Measurements from ENCODE around the gene ITGAD. TPM values are rescaled to one million over a fixed set of nuclear protein-coding genes. Genes with fewer than 3 reads are reported as not detected.

ITGAD gene
- total and polyA plus RNA-seq, 2 of the 13 experiments (the other 11 are each of a cell fraction or from before 2014, with no cell fraction given), result not detected

GRCh38 chr16:31458844-31459686 is 65.9 kb downstream of the ITGAD start, which contains the start of gene ARMC5 (continued):
- TF ChIP-seq, protein P1, sequence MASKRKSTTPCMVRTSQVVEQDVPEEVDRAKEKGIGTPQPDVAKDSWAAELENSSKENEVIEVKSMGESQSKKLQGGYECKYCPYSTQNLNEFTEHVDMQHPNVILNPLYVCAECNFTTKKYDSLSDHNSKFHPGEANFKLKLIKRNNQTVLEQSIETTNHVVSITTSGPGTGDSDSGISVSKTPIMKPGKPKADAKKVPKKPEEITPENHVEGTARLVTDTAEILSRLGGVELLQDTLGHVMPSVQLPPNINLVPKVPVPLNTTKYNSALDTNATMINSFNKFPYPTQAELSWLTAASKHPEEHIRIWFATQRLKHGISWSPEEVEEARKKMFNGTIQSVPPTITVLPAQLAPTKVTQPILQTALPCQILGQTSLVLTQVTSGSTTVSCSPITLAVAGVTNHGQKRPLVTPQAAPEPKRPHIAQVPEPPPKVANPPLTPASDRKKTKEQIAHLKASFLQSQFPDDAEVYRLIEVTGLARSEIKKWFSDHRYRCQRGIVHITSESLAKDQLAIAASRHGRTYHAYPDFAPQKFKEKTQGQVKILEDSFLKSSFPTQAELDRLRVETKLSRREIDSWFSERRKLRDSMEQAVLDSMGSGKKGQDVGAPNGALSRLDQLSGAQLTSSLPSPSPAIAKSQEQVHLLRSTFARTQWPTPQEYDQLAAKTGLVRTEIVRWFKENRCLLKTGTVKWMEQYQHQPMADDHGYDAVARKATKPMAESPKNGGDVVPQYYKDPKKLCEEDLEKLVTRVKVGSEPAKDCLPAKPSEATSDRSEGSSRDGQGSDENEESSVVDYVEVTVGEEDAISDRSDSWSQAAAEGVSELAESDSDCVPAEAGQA (IDR thresholded peaks at IDR 0.05; ENCODE audit: low read depth), result peak; percentile 99
- TF ChIP-seq, protein P1 (CRISPR knock-in tag; IDR thresholded peaks at IDR 0.05; ENCODE audit: borderline replicate concordance), result no peak; the same call in none of the 2 replicates
- TF ChIP-seq, protein P2, sequence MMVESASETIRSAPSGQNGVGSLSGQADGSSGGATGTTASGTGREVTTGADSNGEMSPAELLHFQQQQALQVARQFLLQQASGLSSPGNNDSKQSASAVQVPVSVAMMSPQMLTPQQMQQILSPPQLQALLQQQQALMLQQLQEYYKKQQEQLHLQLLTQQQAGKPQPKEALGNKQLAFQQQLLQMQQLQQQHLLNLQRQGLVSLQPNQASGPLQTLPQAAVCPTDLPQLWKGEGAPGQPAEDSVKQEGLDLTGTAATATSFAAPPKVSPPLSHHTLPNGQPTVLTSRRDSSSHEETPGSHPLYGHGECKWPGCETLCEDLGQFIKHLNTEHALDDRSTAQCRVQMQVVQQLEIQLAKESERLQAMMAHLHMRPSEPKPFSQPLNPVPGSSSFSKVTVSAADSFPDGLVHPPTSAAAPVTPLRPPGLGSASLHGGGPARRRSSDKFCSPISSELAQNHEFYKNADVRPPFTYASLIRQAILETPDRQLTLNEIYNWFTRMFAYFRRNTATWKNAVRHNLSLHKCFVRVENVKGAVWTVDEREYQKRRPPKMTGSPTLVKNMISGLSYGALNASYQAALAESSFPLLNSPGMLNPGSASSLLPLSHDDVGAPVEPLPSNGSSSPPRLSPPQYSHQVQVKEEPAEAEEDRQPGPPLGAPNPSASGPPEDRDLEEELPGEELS (CRISPR knock-in tag; IDR thresholded peaks at IDR 0.05), result peak; percentile 76
- TF ChIP-seq RFX1 (IDR thresholded peaks at IDR 0.05) (no peak), TEAD2 (CRISPR knock-in tag; IDR thresholded peaks at IDR 0.05) (0 out of 2 replicates have a peak, but pooled peaks have one; percentile 82), SUZ12 (IDR thresholded peaks at IDR 0.05; ENCODE audit: low read depth, low read length) (peak; percentile 59), DMTF1 (CRISPR knock-in tag; IDR thresholded peaks at IDR 0.05) (no peak), DMAP1 (CRISPR knock-in tag; IDR thresholded peaks at IDR 0.05) (peak; percentile 95), SKI (IDR thresholded peaks at IDR 0.05; ENCODE audit: partially characterized antibody) (peak; percentile 62), ZNF274 (CRISPR knock-in tag; IDR thresholded peaks at IDR 0.05) (peak; percentile 97), FOXM1 (CRISPR knock-in tag; IDR thresholded peaks at IDR 0.05) (no peak), LCORL (IDR thresholded peaks at IDR 0.05) (no peak), LCORL (CRISPR knock-in tag; IDR thresholded peaks at IDR 0.05) (peak; percentile 91), ZNF33B (CRISPR knock-in tag; IDR thresholded peaks at IDR 0.05) (peak; percentile 96), ARNT2 (CRISPR knock-in tag; IDR thresholded peaks at IDR 0.05; ENCODE audit: low read depth) (peak; percentile 59), CEBPG (CRISPR knock-in tag; IDR thresholded peaks at IDR 0.05) (peak; percentile 91), ZKSCAN8 (CRISPR knock-in tag; IDR thresholded peaks at IDR 0.05; ENCODE audit: borderline replicate concordance) (peak; percentile 76; the same call in 1 of the 2 replicates), ZBTB7B (CRISPR knock-in tag; IDR thresholded peaks at IDR 0.05) (peak; percentile 69; the same call in 1 of the 2 replicates), ZNF839 (CRISPR knock-in tag; IDR thresholded peaks at IDR 0.05; ENCODE audit: borderline replicate concordance) (0 out of 2 replicates have a peak, but pooled peaks have one; percentile 67), MIER2 (CRISPR knock-in tag; IDR thresholded peaks at IDR 0.05) (peak; percentile 71; the same call in 1 of the 2 replicates)

All from HepG2 (cell line).